ENCODE data around the gene NBR1. TPM values are rescaled to one million over a fixed set of nuclear protein-coding genes. Genes with fewer than 3 reads are reported as not detected.
"Not testable (repeated sequence)": the region's sequence is repeated elsewhere in the genome, so short reads cannot be mapped to it uniquely, and the experiment has no call there.

Gene NBR1
- total RNA-seq, 1 donor from 2014 or later = 103 TPM

GRCh38 chr17:43193251-43193650 lies 22.2 kb downstream of the NBR1 start:
- TF ChIP-seq CTCF (IDR thresholded peaks at IDR 0.05; ENCODE audit: borderline replicate concordance) = no peak
- Histone ChIP-seq H3K4me3 (no peak overlapping the region), H3K36me3 (peaks cover 100% of the 10 kb centered on the region), H3K27ac (replicated peaks) (no peak overlapping the region), H3K9me3 (replicated peaks) (no peaks in the 10 kb centered on the region), H3K4me1 (no peaks in the 10 kb centered on the region), H3K27me3 (ENCODE audit: low read depth) (no peaks in the 10 kb centered on the region)
- intact Hi-C loops (cut with micrococcal nuclease) = no loop called here
- DNase-seq = no peak

- Histone ChIP-seq H3K4me3 (no peak overlapping the region), H3K27me3 (ENCODE audit: low read depth) (no peaks in the 10 kb centered on the region), H3K27ac (replicated peaks) (no peak overlapping the region), H3K36me3 (peaks cover 100% of the 10 kb centered on the region), H3K9me3 (replicated peaks) (no peaks in the 10 kb centered on the region), H3K4me1 (no peaks in the 10 kb centered on the region)
- no peak for DNase-seq
- intact Hi-C loops (cut with micrococcal nuclease) = no loop called here
- TF ChIP-seq CTCF (IDR thresholded peaks at IDR 0.05; ENCODE audit: borderline replicate concordance) = no peak
Measured at GRCh38 chr17:43199633-43200032, 28.6 kb downstream of the NBR1 start.

DNA sequence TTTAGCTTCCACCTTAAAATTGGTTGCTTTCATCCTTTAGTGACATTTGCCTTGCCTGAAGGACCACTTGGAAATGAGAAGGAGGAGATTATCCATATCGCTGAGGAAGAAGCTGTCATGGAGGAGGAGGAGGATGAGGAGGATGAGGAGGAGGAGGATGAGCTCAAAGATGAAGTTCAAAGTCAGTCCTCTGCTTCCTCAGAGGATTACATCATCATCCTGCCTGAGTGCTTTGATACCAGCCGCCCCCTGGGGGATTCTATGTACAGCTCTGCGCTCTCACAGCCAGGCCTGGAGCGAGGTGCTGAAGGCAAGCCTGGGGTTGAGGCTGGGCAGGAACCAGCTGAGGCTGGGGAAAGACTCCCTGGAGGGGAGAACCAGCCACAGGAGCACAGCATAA lies 29.1 kb downstream of the NBR1 start:
- Histone ChIP-seq H3K36me3 (peaks cover 100% of the 10 kb centered on the region), H3K4me1 (no peaks in the 10 kb centered on the region), H3K27me3 (ENCODE audit: low read depth) (no peaks in the 10 kb centered on the region), H3K27ac (replicated peaks) (no peak overlapping the region), H3K9me3 (replicated peaks) (no peaks in the 10 kb centered on the region), H3K4me3 (no peak overlapping the region)
- TF ChIP-seq CTCF (IDR thresholded peaks at IDR 0.05; ENCODE audit: borderline replicate concordance) = no peak
- intact Hi-C loops (cut with micrococcal nuclease) = no loop called here
- no peak for DNase-seq

GRCh38 chr17:43203013-43203412 lies 32.0 kb downstream of the NBR1 start:
- H3K4me1 ChIP-seq; H3K27ac ChIP-seq (replicated peaks); DNase-seq; H3K9me3 ChIP-seq (replicated peaks); H3K4me3 ChIP-seq; intact Hi-C loops (cut with micrococcal nuclease); H3K27me3 ChIP-seq (ENCODE audit: low read depth): not testable (repeated sequence)
- H3K36me3 ChIP-seq = peaks cover 100% of the 10 kb centered on the region

- H3K4me3 ChIP-seq = no peak overlapping the region
- intact Hi-C loops (cut with micrococcal nuclease) = no loop called here
- H3K4me1 ChIP-seq = peaks cover 20% of the 10 kb centered on the region
- TF ChIP-seq CTCF (IDR thresholded peaks at IDR 0.05; ENCODE audit: borderline replicate concordance) = no peak
- no peaks in the 10 kb centered on the region for H3K9me3 ChIP-seq (replicated peaks)
- peaks cover 58% of the 10 kb centered on the region for H3K36me3 ChIP-seq
- H3K27ac ChIP-seq (replicated peaks) = peak overlapping the region; percentile 81
- no peak for DNase-seq
- no peaks in the 10 kb centered on the region for H3K27me3 ChIP-seq (ENCODE audit: low read depth)
Measured at GRCh38 chr17:43210576-43210975, 39.6 kb downstream of the NBR1 start.

- intact Hi-C loops (cut with micrococcal nuclease) = no loop called here
- peak overlapping the region; percentile 81 for H3K27ac ChIP-seq (replicated peaks)
- DNase-seq = no peak
- H3K4me3 ChIP-seq = peak overlapping the region; percentile 73
- H3K9me3 ChIP-seq (replicated peaks) = no peaks in the 10 kb centered on the region
- H3K36me3 ChIP-seq = peaks cover 58% of the 10 kb centered on the region
- no peaks in the 10 kb centered on the region for H3K27me3 ChIP-seq (ENCODE audit: low read depth)
- TF ChIP-seq CTCF (IDR thresholded peaks at IDR 0.05; ENCODE audit: borderline replicate concordance) = no peak
- peaks cover 20% of the 10 kb centered on the region for H3K4me1 ChIP-seq
Measured at GRCh38 chr17:43211123-43211479, 40.1 kb downstream of the NBR1 start.
